Measurements from ENCODE around the gene GATA5. TPM values are rescaled to one million over a fixed set of nuclear protein-coding genes. Genes with fewer than 3 reads are reported as not detected.

Gene GATA5
- total and polyA plus RNA-seq, 2 donors (not counting 3 experiments of a cell fraction or from before 2014, with no cell fraction given), result not detected

DNA sequence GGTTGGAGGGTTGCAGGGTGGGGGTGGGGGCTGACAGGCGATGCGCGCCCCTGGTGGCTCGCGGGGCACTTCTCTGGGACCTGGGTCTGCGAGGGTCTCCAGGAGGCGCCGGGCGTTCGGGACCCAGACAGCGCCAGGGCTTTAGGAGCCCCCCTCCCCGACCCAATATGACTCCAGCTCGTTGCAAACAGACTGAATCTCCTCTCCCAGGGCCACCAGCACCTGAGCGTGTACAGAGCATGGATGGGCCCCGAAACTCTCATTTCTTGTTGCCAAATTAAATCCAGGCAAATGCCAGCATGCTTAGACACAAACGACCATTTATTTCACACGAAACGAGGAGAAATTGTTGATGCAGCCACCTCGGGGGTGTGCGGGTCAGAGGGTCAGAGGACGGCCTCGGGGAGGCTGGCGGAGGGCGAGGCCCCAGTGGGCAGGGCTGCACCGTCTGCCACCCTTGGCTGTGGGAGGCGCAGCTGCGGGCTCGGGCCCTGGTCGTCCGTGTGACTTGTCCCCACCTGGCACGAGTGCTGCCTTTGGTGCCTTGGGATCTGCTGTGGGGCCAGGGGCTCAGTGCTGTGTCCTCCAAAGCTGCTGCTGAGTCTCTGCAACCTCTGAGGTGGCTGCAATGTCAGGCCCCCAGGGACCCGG, 20.9 kb upstream of the GATA5 start:
- BruUV-seq (replicated peaks), result no TSS peak
- Histone ChIP-seq H3K9ac (replicated peaks; ENCODE audit: extremely low read depth, insufficient read depth, low read length) (no peak overlapping the region), H3K9me3 (replicated peaks; ENCODE audit: control insufficient read depth, insufficient read depth, low read length) (no peaks in the 10 kb centered on the region), H3K36me3 (ENCODE audit: control insufficient read depth in 2 of 2, extremely low read depth in 1 of 2, insufficient read depth in 2 of 2, low read length in 2 of 2) (no peaks in the 10 kb centered on the region), H3K79me2 (ENCODE audit: control insufficient read depth, insufficient read depth, low read length) (no peaks in the 10 kb centered on the region), H3K4me2 (ENCODE audit: insufficient read depth, low read length) (no peak overlapping the region), H3K4me3 (replicated peaks in 1 of 3; ENCODE audit: insufficient read depth in 1 of 3, low read depth in 1 of 3, low read length in 3 of 3) (no peak overlapping the region), H3K27me3 (ENCODE audit: control insufficient read depth in 2 of 2, insufficient read depth in 2 of 2, low read length in 2 of 2) (no peaks in the 10 kb centered on the region), H3K9me1 (replicated peaks; ENCODE audit: control insufficient read depth, extremely low read depth, insufficient read depth, low read length) (no peaks in the 10 kb centered on the region), H3K4me1 (ENCODE audit: control insufficient read depth, extremely low read depth, insufficient read depth, low read length) (no peaks in the 10 kb centered on the region), H3K27ac (ENCODE audit: insufficient read depth, low read depth, low read length) (no peak overlapping the region), H4K20me1 (replicated peaks; ENCODE audit: control insufficient read depth, extremely low read depth, insufficient read depth, low read length) (no peaks in the 10 kb centered on the region), H2AFZ (ENCODE audit: low read depth, low read length) (no peak overlapping the region)
- DNase-seq (ENCODE audit: low read depth, low spot score) (no peak), FAIRE-seq (no peak)
- TF ChIP-seq FOS (IDR thresholded peaks at IDR 0.05; ENCODE audit: borderline replicate concordance, insufficient read depth, low read length), result no peak
- TF ChIP-seq, protein P1, sequence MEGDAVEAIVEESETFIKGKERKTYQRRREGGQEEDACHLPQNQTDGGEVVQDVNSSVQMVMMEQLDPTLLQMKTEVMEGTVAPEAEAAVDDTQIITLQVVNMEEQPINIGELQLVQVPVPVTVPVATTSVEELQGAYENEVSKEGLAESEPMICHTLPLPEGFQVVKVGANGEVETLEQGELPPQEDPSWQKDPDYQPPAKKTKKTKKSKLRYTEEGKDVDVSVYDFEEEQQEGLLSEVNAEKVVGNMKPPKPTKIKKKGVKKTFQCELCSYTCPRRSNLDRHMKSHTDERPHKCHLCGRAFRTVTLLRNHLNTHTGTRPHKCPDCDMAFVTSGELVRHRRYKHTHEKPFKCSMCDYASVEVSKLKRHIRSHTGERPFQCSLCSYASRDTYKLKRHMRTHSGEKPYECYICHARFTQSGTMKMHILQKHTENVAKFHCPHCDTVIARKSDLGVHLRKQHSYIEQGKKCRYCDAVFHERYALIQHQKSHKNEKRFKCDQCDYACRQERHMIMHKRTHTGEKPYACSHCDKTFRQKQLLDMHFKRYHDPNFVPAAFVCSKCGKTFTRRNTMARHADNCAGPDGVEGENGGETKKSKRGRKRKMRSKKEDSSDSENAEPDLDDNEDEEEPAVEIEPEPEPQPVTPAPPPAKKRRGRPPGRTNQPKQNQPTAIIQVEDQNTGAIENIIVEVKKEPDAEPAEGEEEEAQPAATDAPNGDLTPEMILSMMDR (IDR thresholded peaks at IDR 0.05; ENCODE audit: extremely low read depth in 1 of 2, insufficient read depth in 1 of 2, low read depth in 1 of 2, low read length in 2 of 2), result peak; percentile 44 to 78
- intact Hi-C loops (cut with micrococcal nuclease) (loop anchor here (1.0 kb wide), 1 partner anchor 194 kb away; the partner anchor contains the start of gene ADRM1), dilution Hi-C loops (cut with MboI; ENCODE audit: extremely low pct_ligation_motif_present, low sequenced_read_pairs) (no loop called here)
- ChIA-PET POLR2A (no interaction called here), CTCF (interaction anchor here (1.0 kb wide), 1 partner anchor 120 kb away, joined by 3 read pairs; no protein-coding TSS in a partner anchor)

DNA sequence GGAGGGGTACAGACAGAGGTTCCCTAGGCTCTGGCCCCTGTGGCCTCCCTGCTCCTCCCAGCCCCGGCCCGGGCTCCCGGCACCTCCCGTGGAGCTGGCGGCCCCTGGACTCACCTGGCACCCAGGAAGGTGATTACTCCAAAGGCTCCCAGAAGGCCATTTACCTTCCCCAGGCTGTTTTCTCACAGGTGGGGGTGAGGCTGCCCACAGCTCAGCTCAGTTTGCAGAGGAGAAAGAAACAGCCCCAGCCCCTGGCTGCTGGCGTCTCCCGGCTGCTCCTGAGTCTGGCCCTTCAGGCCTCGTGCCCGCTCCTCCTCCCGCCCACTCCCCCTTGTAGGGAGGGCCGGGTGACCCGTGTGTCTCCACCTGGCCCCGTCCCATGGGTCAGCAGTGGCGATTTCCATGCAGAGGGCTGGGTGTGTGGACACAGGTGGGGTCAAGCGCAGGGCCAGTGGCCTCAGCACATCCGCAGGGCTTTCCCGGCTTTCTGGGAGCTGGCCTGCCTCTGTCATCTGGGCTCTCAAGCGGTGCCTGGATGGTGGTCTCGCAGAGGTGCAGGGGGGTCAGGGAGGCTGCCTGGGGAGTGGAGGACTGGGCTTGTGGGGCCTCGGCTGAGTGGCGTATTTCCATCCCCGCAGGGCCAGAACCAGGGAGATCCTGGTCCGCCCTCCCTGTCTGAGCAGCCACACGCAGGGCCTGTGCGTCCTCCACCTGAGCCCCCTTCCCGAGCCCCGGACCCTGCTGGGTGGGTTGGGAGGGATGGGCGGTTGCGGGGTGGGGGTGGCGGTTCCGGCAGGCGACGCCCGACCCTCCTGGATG, 20.2 kb upstream of the GATA5 start:
- intact Hi-C loops (cut with micrococcal nuclease) (loop anchor here (1.0 kb wide), 1 partner anchor 194 kb away; the partner anchor contains the start of gene ADRM1), dilution Hi-C loops (cut with MboI; ENCODE audit: extremely low pct_ligation_motif_present, low sequenced_read_pairs) (no loop called here)
- FAIRE-seq (no peak), DNase-seq (ENCODE audit: low read depth, low spot score) (no peak)
- no peak overlapping the region for H3K4me2 ChIP-seq (ENCODE audit: insufficient read depth, low read length)
- H3K9me3 ChIP-seq (replicated peaks; ENCODE audit: control insufficient read depth, insufficient read depth, low read length), result no peaks in the 10 kb centered on the region
- TF ChIP-seq, protein P1 (IDR thresholded peaks at IDR 0.05; ENCODE audit: extremely low read depth in 1 of 2, insufficient read depth in 1 of 2, low read depth in 1 of 2, low read length in 2 of 2), result no peak
- no peak for TF ChIP-seq POLR2A (IDR thresholded peaks at IDR 0.05; ENCODE audit: low read depth, low read length)
- no peak for TF ChIP-seq POLR2AphosphoS5 (IDR thresholded peaks at IDR 0.05; ENCODE audit: insufficient read depth, low read depth, low read length)
- no peak for TF ChIP-seq MYC (IDR thresholded peaks at IDR 0.05; ENCODE audit: low read depth, low read length)
- no peaks in the 10 kb centered on the region for H3K4me1 ChIP-seq (ENCODE audit: control insufficient read depth, extremely low read depth, insufficient read depth, low read length)
- BruUV-seq (replicated peaks), result no TSS peak
- H3K27ac ChIP-seq (ENCODE audit: insufficient read depth, low read depth, low read length), result no peak overlapping the region
- no peak overlapping the region for H3K4me3 ChIP-seq (replicated peaks in 1 of 3; ENCODE audit: insufficient read depth in 1 of 3, low read depth in 1 of 3, low read length in 3 of 3)
- no peaks in the 10 kb centered on the region for H3K36me3 ChIP-seq (ENCODE audit: control insufficient read depth in 2 of 2, extremely low read depth in 1 of 2, insufficient read depth in 2 of 2, low read length in 2 of 2)
- no peaks in the 10 kb centered on the region for H3K27me3 ChIP-seq (ENCODE audit: control insufficient read depth in 2 of 2, insufficient read depth in 2 of 2, low read length in 2 of 2)
- no peaks in the 10 kb centered on the region for H4K20me1 ChIP-seq (replicated peaks; ENCODE audit: control insufficient read depth, extremely low read depth, insufficient read depth, low read length)
- no peaks in the 10 kb centered on the region for H3K79me2 ChIP-seq (ENCODE audit: control insufficient read depth, insufficient read depth, low read length)
- POLR2A ChIA-PET, result no interaction called here
- no peak overlapping the region for H2AFZ ChIP-seq (ENCODE audit: low read depth, low read length)
- no peaks in the 10 kb centered on the region for H3K9me1 ChIP-seq (replicated peaks; ENCODE audit: control insufficient read depth, extremely low read depth, insufficient read depth, low read length)
- CTCF ChIA-PET, result interaction anchor here (1.5 kb wide), 1 partner anchor 121 kb away, joined by 5 read pairs; no protein-coding TSS in a partner anchor
- H3K9ac ChIP-seq (replicated peaks; ENCODE audit: extremely low read depth, insufficient read depth, low read length), result no peak overlapping the region

All from endothelial cell of umbilical vein (primary cell).